PC-3 (cell line): Measurements from ENCODE around the gene TUFT1. TPM values are rescaled to one million over a fixed set of nuclear protein-coding genes. Genes with fewer than 3 reads are reported as not detected.

Source experiments
- ATAC-seq: fragments of 200-7000 bp; cut with Tn5 transposase; 2 replicates; pipeline ENCODE4 v1.9.1; 2020; ENCODE audit warnings: mild to moderate bottlenecking, moderate library complexity
- BruUV-seq: library from RNA; stranded (reverse); fragments of 400-500 nt; replicated peaks from 2 replicates; lab custom pipeline; 2021; lab: Mats Ljungman, UMichigan
- CTCF ChIA-PET: fragments of 300-600 bp; sonication (Branson Sonifier 250); formaldehyde crosslinking; loops from one replicate; lab custom pipeline; 2022; ENCODE audit warnings: antibody characterized with exemption; lab: Charles Lee
- POLR2A ChIA-PET: fragments of 300-600 bp; sonication (Branson Sonifier 250); formaldehyde crosslinking; loops from one replicate; lab custom pipeline; 2022; ENCODE audit warnings: antibody characterized with exemption; ENCODE audit not compliant: unreplicated experiment; lab: Charles Lee
- DNase-seq: peaks from one replicate; pipeline ENCODE4 v3.0.0-alpha.2; 2015
- H2AFZ ChIP-seq: fragments of 300-600 bp; sonication (generic); 2 replicates; pipeline ENCODE4 v1.6.0; 2016; ENCODE audit warnings: antibody characterized with exemption, low read length
- H3F3A ChIP-seq: fragments of 300-600 bp; sonication (generic); one replicate; pipeline ENCODE4 v1.6.0; 2017; ENCODE audit warnings: antibody characterized with exemption, low read length, control low read depth, mild to moderate bottlenecking; ENCODE audit not compliant: unreplicated experiment
- H3K27ac ChIP-seq: fragments of 300-600 bp; sonication (generic); 2 replicates; pipeline ENCODE4 v1.5.1; 2016; ENCODE audit warnings: mild to moderate bottlenecking, low read length
- H3K27me3 ChIP-seq: fragments of 300-600 bp; sonication (generic); 2 replicates; pipeline ENCODE4 v1.6.1; 2016; ENCODE audit warnings: low read length, mixed read lengths
- H3K36me3 ChIP-seq: fragments of 300-600 bp; sonication (generic); 2 replicates; pipeline ENCODE4 v1.6.1; 2016; ENCODE audit warnings: low read depth, mixed run types, low read length, mixed read lengths
- H3K4me1 ChIP-seq: fragments of 300-600 bp; sonication (generic); 2 replicates; pipeline ENCODE4 v1.5.1; 2016; ENCODE audit warnings: low read length; ENCODE audit not compliant: insufficient read depth
- H3K4me2 ChIP-seq: fragments of 300-600 bp; sonication (generic); 2 replicates; pipeline ENCODE4 v1.6.0; 2016; ENCODE audit warnings: low read length
- H3K4me3 ChIP-seq: fragments of 300-600 bp; sonication (generic); 2 replicates; pipeline ENCODE4 v1.5.1; 2016; ENCODE audit warnings: mild to moderate bottlenecking, low read length, mixed read lengths
- H3K79me2 ChIP-seq: fragments of 300-600 bp; sonication (generic); 2 replicates; pipeline ENCODE4 v1.6.1; 2017; ENCODE audit warnings: low read length, mixed read lengths
- H3K9ac ChIP-seq: fragments of 300-600 bp; sonication (generic); 2 replicates; pipeline ENCODE4 v1.6.0; 2016; ENCODE audit warnings: mild to moderate bottlenecking, low read length
- H3K9me2 ChIP-seq: fragments of 300-600 bp; sonication (generic); replicated peaks from 2 replicates; pipeline ENCODE4 v1.6.1; 2016; ENCODE audit warnings: mixed run types, low read length, mixed read lengths
- H3K9me3 ChIP-seq: fragments of 300-600 bp; sonication (generic); 2 replicates; pipeline ENCODE4 v1.6.1; 2016; ENCODE audit warnings: low read length, mixed read lengths
- H4K20me1 ChIP-seq: fragments of 300-600 bp; sonication (generic); 2 replicates; pipeline ENCODE4 v1.6.1; 2016; ENCODE audit warnings: low read length, mixed read lengths
- CTCF ChIP-seq: fragments of 300-600 bp; sonication (generic); conservative IDR thresholded peaks from 2 replicates; pipeline ENCODE4 v1.5.1; 2017; ENCODE audit warnings: antibody characterized with exemption, low read depth, mild to moderate bottlenecking, low read length
- EZH2 ChIP-seq: fragments of 300-600 bp; sonication (generic); IDR thresholded peaks from one replicate; pipeline ENCODE4 v1.6.1; 2017; ENCODE audit warnings: antibody characterized with exemption, mild to moderate bottlenecking, low read length; ENCODE audit not compliant: unreplicated experiment
- EZH2phosphoT487 ChIP-seq: fragments of 300-600 bp; sonication (generic); IDR thresholded peaks from 2 replicates; pipeline ENCODE4 v1.6.1; 2018; ENCODE audit warnings: mild to moderate bottlenecking, antibody characterized with exemption, low read length, borderline replicate concordance
- intact Hi-C: fragments of 100-400 bp; cut with micrococcal nuclease; formaldehyde crosslinking; loops from 2 replicates; pipeline ENCODE4 v1.9.0; 2023
- total RNA-seq: library from RNA; depleted of rRNA; stranded (reverse); fragments of >200 nt; gene quantifications from 2 replicates; pipeline ENCODE4 v1.2.3, GENCODE V29; 2014

The TUFT1 gene
- total RNA-seq, 1 experiment from 2014 or later = 33.9 TPM

GRCh38 chr1:151568626-151569088 is 28.5 kb downstream of the TUFT1 start:
- Histone ChIP-seq H3K9me2 (no peaks in the 10 kb centered on the region), H3K9me3 (no peaks in the 10 kb centered on the region), H3K79me2 (0 out of 2 replicates have a peak, but pooled peaks cover 4% of the 10 kb centered on the region), H3K36me3 (peaks cover 33% of the 10 kb centered on the region), H3K4me1 (peaks cover 55% of the 10 kb centered on the region), H3K4me2 (peak overlapping the region; percentile 64), H3K4me3 (no peak overlapping the region), H3K9ac (no peak overlapping the region), H4K20me1 (0 out of 2 replicates have a peak, but pooled peaks cover 6% of the 10 kb centered on the region), H3K27me3 (no peaks in the 10 kb centered on the region), H2AFZ (no peak overlapping the region), H3K27ac (peak overlapping the region; percentile 64), H3F3A (peaks cover 21% of the 10 kb centered on the region)
- DNase-seq (peak; percentile 92), ATAC-seq (peak; percentile 70)
- TF ChIP-seq EZH2phosphoT487 = no peak
- TF ChIP-seq CTCF = no peak
- TF ChIP-seq EZH2 = no peak
- CTCF ChIA-PET = interaction anchor here (0.6 to 0.8 kb wide), 2 partner anchors 17 to 166 kb away, joined by 3 read pairs; no protein-coding TSS in a partner anchor
- no TSS peak for BruUV-seq
- POLR2A ChIA-PET = interaction anchor here (0.6 to 0.8 kb wide), 2 partner anchors 27 to 271 kb away, joined by 4 read pairs; no protein-coding TSS in a partner anchor
- intact Hi-C loops = loop anchor here (2.0 kb wide), 1 partner anchor 20 kb away; no protein-coding TSS in a partner anchor

- no peaks in the 10 kb centered on the region for H3K9me3 ChIP-seq
- no peak overlapping the region for H3K4me2 ChIP-seq
- ChIA-PET CTCF (no interaction called here), POLR2A (no interaction called here)
- 0 out of 2 replicates have a peak, but pooled peaks cover 4% of the 10 kb centered on the region for H3K79me2 ChIP-seq
- H3K36me3 ChIP-seq = peaks cover 35% of the 10 kb centered on the region
- H3K27ac ChIP-seq = no peak overlapping the region
- intact Hi-C loops = no loop called here
- H4K20me1 ChIP-seq = 0 out of 2 replicates have a peak, but pooled peaks cover 6% of the 10 kb centered on the region
- no peak for DNase-seq
- no peak overlapping the region for H3K4me3 ChIP-seq
- TF ChIP-seq EZH2phosphoT487 = no peak
- no peak overlapping the region for H3K9ac ChIP-seq
- ATAC-seq = no peak
- peaks cover 58% of the 10 kb centered on the region for H3K4me1 ChIP-seq
- H3K27me3 ChIP-seq = no peaks in the 10 kb centered on the region
- H2AFZ ChIP-seq = no peak overlapping the region
- H3K9me2 ChIP-seq = no peaks in the 10 kb centered on the region
- BruUV-seq = no TSS peak
- peaks cover 21% of the 10 kb centered on the region for H3F3A ChIP-seq
Observed at GRCh38 chr1:151570819-151571218, 30.7 kb downstream of the TUFT1 start.

GRCh38 chr1:151574575-151575529 is 34.7 kb downstream of the TUFT1 start:
- H3K9me2 ChIP-seq = no peaks in the 10 kb centered on the region
- H3K36me3 ChIP-seq = peaks cover 40% of the 10 kb centered on the region
- H3K27ac ChIP-seq = peak overlapping the region; percentile 88
- H3K4me3 ChIP-seq = no peak overlapping the region
- H3F3A ChIP-seq = peaks cover 3% of the 10 kb centered on the region
- no peaks in the 10 kb centered on the region for H3K27me3 ChIP-seq
- peak overlapping the region; percentile 52 for H3K4me2 ChIP-seq
- CTCF ChIA-PET = interaction anchor here (1.0 kb wide), 1 partner anchor 11 kb away, joined by 3 read pairs; no protein-coding TSS in a partner anchor
- no peak overlapping the region for H2AFZ ChIP-seq
- H3K9me3 ChIP-seq = no peaks in the 10 kb centered on the region
- no peaks in the 10 kb centered on the region for H4K20me1 ChIP-seq
- 0 out of 2 replicates have a peak, but pooled peaks cover 4% of the 10 kb centered on the region for H3K79me2 ChIP-seq
- BruUV-seq = no TSS peak
- POLR2A ChIA-PET = interaction anchor here (0.6 to 0.8 kb wide), 4 partner anchors 22 to 113 kb away, joined by 3 to 4 read pairs (median 4); no protein-coding TSS in a partner anchor
- peak; percentile 95 for DNase-seq
- intact Hi-C loops = loop anchor here (2.0 kb wide), 1 partner anchor 34 kb away; the partner anchor contains the start of gene TUFT1
- H3K4me1 ChIP-seq = peaks cover 51% of the 10 kb centered on the region
- peak; percentile 97 for ATAC-seq
- H3K9ac ChIP-seq = peak overlapping the region; percentile 23; the same call in 1 of the 2 replicates
- no peak for TF ChIP-seq EZH2phosphoT487
- no peak for TF ChIP-seq CTCF
- no peak for TF ChIP-seq EZH2
